ENCODE measurements around the gene OR1L8.

- TF ChIP-seq ZNF274 (IDR thresholded peaks at IDR 0.05; ENCODE audit: low read depth, low read length): no peak
- TF ChIP-seq YY1 (IDR thresholded peaks at IDR 0.05; ENCODE audit: insufficient read depth, insufficient read length): peak; percentile 32
Observed at GRCh38 chr9:122562134-122562760, 20.9 kb downstream of the OR1L8 start.
